ENCODE results near the gene NRGN. TPM values are rescaled to one million over a fixed set of nuclear protein-coding genes. Genes with fewer than 3 reads are reported as not detected.
A peak's percentile ranks its signal among the peaks of the same experiment; 100 is the strongest.

Gene NRGN
- total and polyA plus RNA-seq, 2 of the 8 experiments (the other 6 are each of a cell fraction or from before 2014, with no cell fraction given), result 0.60 to 1.0 TPM

GRCh38 chr11:124724979-124725718 lies 14.6 kb upstream of the NRGN start:
- H4K91ac ChIP-seq (replicated peaks; ENCODE audit: insufficient read length, low read length), result no peak overlapping the region
- H4K20me1 ChIP-seq (replicated peaks in 1 of 2; ENCODE audit: control insufficient read depth in 1 of 2, insufficient read depth in 2 of 2, low read length in 2 of 2), result peaks cover 0 to 2% of the 10 kb centered on the region in 2 experiments
- POLR2A ChIA-PET (ENCODE audit: partially characterized antibody), result interaction anchor here (1.3 to 2.5 kb wide), 3 partner anchors 9 to 13 kb away, joined by 3 to 11 read pairs (median 3); no protein-coding TSS in a partner anchor
- no peak overlapping the region for H3K23ac ChIP-seq (ENCODE audit: insufficient read length)
- H2BK15ac ChIP-seq (ENCODE audit: low read length), result peak overlapping the region; percentile 96; the same call in 1 of the 2 replicates
- no peak overlapping the region for H2BK120ac ChIP-seq (replicated peaks; ENCODE audit: low read depth, low read length)
- peak overlapping the region; percentile 39; the same call in 1 of the 2 replicates for H4K8ac ChIP-seq (ENCODE audit: extremely low read depth, insufficient read depth, low read length)
- H3K4ac ChIP-seq (replicated peaks; ENCODE audit: insufficient read length, low read depth, low read length), result no peak overlapping the region
- CTCF ChIA-PET (ENCODE audit: partially characterized antibody), result interaction anchor here (1.0 to 4.1 kb wide), 16 partner anchors 12 to 151 kb away, joined by 3 to 20 read pairs (median 6); partner anchors contain the start of genes ESAM, NRGN, SIAE and SPA17
- H4K5ac ChIP-seq (ENCODE audit: insufficient read length, low read depth, low read length), result no peak overlapping the region
- no peaks in the 10 kb centered on the region for H3K9me3 ChIP-seq (ENCODE audit: insufficient read depth in 2 of 2, low read depth in 1 of 2, low read length in 1 of 2)
- H3K56ac ChIP-seq (replicated peaks; ENCODE audit: insufficient read length, low read depth, low read length), result no peak overlapping the region
- no peak overlapping the region for H2AK5ac ChIP-seq (ENCODE audit: low read depth, low read length)
- H2BK5ac ChIP-seq (ENCODE audit: low read depth, low read length), result peak overlapping the region; percentile 32; the same call in 1 of the 2 replicates
- peak overlapping the region; percentile 47 to 52 for H3K4me2 ChIP-seq (ENCODE audit: insufficient read depth in 1 of 2, low read depth in 2 of 2, low read length in 2 of 2)
- H3K23me2 ChIP-seq (ENCODE audit: low read depth, low read length), result no peaks in the 10 kb centered on the region; the same call in 1 of the 2 replicates
- H2BK20ac ChIP-seq (ENCODE audit: low read length), result no peak overlapping the region; the same call in 1 of the 2 replicates
- FAIRE-seq, result no peak
- H3K79me2 ChIP-seq (ENCODE audit: control insufficient read depth in 1 of 2, insufficient read depth in 2 of 2, low read length in 2 of 2), result no peaks in the 10 kb centered on the region
- peak overlapping the region; percentile 49; the same call in 1 of the 2 replicates for H3K18ac ChIP-seq (ENCODE audit: extremely low read depth, low read length)
- H2BK12ac ChIP-seq (ENCODE audit: low read depth, low read length), result peak overlapping the region; percentile 53; the same call in 1 of the 2 replicates
- H2AFZ ChIP-seq (ENCODE audit: low read length), result peak overlapping the region; percentile 76
- WGBS, 2 experiments (ENCODE audit: extremely low coverage in 1 of 2, insufficient coverage in 1 of 2, insufficient read length in 1 of 2, insufficient replicate concordance in 2 of 2, low coverage in 1 of 2, low lambda C conversion rate in 2 of 2, missing lambda C conversion rate in 1 of 2), result 52% methylated on average over 14 of the region's 14 CpGs; no CpG with 5 or more reads in 1 of the 2 experiments
- H3K9ac ChIP-seq (replicated peaks in 1 of 4; ENCODE audit: extremely low read depth in 1 of 4, low read depth in 3 of 4, low read length in 3 of 4), result 0 out of 7 replicates have a peak overlapping the region, but pooled peaks of 1 of the 4 experiments have one; percentile 40
- no peaks in the 10 kb centered on the region for H3K36me3 ChIP-seq (ENCODE audit: control insufficient read depth in 2 of 4, insufficient read depth in 4 of 4, low read length in 3 of 4)
- no peak for DNase-seq (ENCODE audit: low read depth in 1 of 2, low spot score in 2 of 2)
- no peaks in the 10 kb centered on the region for H3K79me1 ChIP-seq (ENCODE audit: low read depth, low read length)
- peaks cover 18 to 46% (median 37%) of the 10 kb centered on the region in 4 experiments for H3K27me3 ChIP-seq (replicated peaks in 1 of 4; ENCODE audit: control insufficient read depth in 3 of 4, extremely low read depth in 1 of 4, insufficient read depth in 3 of 4, low read length in 3 of 4)
- H3K4me1 ChIP-seq (replicated peaks in 1 of 4; ENCODE audit: control insufficient read depth in 3 of 4, insufficient read depth in 4 of 4, low read length in 3 of 4), result peaks cover 8 to 15% (median 10%) of the 10 kb centered on the region in 4 experiments
- no peak overlapping the region for H3K27ac ChIP-seq (ENCODE audit: low read depth, low read length)
- H3K4me3 ChIP-seq (ENCODE audit: extremely low read depth in 1 of 4, insufficient read depth in 2 of 4, low read depth in 3 of 4, low read length in 4 of 4), result peak overlapping the region in 1 of 4 experiments; percentile 12; a peak in 1 of 8 replicates
- H3K14ac ChIP-seq (ENCODE audit: insufficient read length), result no peak overlapping the region
- TF ChIP-seq TAF1 (IDR thresholded peaks at IDR 0.05; ENCODE audit: low read depth, low read length), result no peak
- TF ChIP-seq FOSL1 (IDR thresholded peaks at IDR 0.05; ENCODE audit: insufficient read depth, low read depth, low read length), result no peak
- no peak for TF ChIP-seq HDAC2 (IDR thresholded peaks at IDR 0.05; ENCODE audit: borderline replicate concordance in 1 of 2, low read depth in 2 of 2, low read length in 2 of 2)
- no peak for TF ChIP-seq TEAD4 (IDR thresholded peaks at IDR 0.05; ENCODE audit: low read depth, low read length)
- TF ChIP-seq TCF12 (IDR thresholded peaks at IDR 0.05; ENCODE audit: low read depth, low read length), result no peak
- TF ChIP-seq BACH1 (IDR thresholded peaks at IDR 0.05; ENCODE audit: low read length), result no peak
- TF ChIP-seq TAF7 (optimal IDR thresholded peaks at IDR 0.05; ENCODE audit: borderline replicate concordance, low read depth, low read length), result no peak
- TF ChIP-seq EP300 (IDR thresholded peaks at IDR 0.05; ENCODE audit: borderline replicate concordance in 1 of 2, low read depth in 2 of 2, low read length in 2 of 2), result no peak
- no peak for TF ChIP-seq ZNF274 (IDR thresholded peaks at IDR 0.05; ENCODE audit: borderline replicate concordance, extremely low read depth, low read length)
- TF ChIP-seq SIX5 (IDR thresholded peaks at IDR 0.05; ENCODE audit: low read depth, low read length), result no peak
- TF ChIP-seq JUND (IDR thresholded peaks at IDR 0.05; ENCODE audit: low read length), result no peak
- TF ChIP-seq SRF (IDR thresholded peaks at IDR 0.05; ENCODE audit: low read depth, low read length), result no peak
